ENCODE results near the gene SLC16A13.

DNA sequence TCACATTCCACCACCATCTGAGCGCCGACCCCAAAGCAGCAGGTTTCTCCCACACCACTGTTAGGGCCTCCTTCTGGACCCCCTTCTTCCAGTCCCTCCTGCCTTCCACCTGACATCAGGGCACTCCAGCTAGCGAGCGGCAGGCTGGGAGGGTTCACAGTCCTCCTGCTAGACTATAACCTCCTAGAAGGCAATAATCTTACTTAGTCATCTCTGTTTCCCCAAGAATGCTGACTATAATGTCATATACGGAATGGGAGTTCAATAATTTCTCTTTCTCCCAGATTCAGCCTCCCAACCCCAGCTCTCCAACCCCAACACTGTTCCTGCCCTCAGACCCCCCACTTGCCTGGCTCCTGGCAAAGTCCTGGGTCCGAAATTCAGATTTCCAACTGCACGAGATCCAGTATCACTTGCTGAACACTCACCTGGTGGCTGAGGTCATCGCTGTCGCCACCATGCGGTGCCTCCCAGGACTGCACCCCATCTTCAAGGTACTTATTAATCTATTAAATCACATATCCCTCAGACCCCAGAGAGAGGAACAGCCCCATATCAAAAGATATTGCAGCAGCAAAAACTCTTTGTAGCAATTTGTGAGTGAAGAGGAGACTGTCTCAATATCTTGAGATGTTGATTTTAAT is 34.4 kb upstream of the SLC16A13 start:
- TF ChIP-seq SP1 (IDR thresholded peaks at IDR 0.05) (no peak), FOXA1 (IDR thresholded peaks at IDR 0.05) (no peak)
